ENCODE data around the gene TCHP.

- TF ChIP-seq CEBPB (IDR thresholded peaks at IDR 0.05; ENCODE audit: borderline replicate concordance, low read depth, low read length): no peak
- TF ChIP-seq, protein P1, sequence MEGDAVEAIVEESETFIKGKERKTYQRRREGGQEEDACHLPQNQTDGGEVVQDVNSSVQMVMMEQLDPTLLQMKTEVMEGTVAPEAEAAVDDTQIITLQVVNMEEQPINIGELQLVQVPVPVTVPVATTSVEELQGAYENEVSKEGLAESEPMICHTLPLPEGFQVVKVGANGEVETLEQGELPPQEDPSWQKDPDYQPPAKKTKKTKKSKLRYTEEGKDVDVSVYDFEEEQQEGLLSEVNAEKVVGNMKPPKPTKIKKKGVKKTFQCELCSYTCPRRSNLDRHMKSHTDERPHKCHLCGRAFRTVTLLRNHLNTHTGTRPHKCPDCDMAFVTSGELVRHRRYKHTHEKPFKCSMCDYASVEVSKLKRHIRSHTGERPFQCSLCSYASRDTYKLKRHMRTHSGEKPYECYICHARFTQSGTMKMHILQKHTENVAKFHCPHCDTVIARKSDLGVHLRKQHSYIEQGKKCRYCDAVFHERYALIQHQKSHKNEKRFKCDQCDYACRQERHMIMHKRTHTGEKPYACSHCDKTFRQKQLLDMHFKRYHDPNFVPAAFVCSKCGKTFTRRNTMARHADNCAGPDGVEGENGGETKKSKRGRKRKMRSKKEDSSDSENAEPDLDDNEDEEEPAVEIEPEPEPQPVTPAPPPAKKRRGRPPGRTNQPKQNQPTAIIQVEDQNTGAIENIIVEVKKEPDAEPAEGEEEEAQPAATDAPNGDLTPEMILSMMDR (CRISPR knock-in tag; IDR thresholded peaks at IDR 0.05): peak; percentile 70
- TF ChIP-seq GABPB1 (CRISPR knock-in tag; IDR thresholded peaks at IDR 0.05): peak; percentile 24; the same call in 1 of the 2 replicates
- TF ChIP-seq ZNF713 (CRISPR knock-in tag; IDR thresholded peaks at IDR 0.05): no peak
- no peak for TF ChIP-seq SP1 (IDR thresholded peaks at IDR 0.05)
- 0 out of 2 replicates have a peak, but pooled peaks have one; percentile 9 for TF ChIP-seq SP1 (CRISPR knock-in tag; IDR thresholded peaks at IDR 0.05)
- TF ChIP-seq, protein P2, sequence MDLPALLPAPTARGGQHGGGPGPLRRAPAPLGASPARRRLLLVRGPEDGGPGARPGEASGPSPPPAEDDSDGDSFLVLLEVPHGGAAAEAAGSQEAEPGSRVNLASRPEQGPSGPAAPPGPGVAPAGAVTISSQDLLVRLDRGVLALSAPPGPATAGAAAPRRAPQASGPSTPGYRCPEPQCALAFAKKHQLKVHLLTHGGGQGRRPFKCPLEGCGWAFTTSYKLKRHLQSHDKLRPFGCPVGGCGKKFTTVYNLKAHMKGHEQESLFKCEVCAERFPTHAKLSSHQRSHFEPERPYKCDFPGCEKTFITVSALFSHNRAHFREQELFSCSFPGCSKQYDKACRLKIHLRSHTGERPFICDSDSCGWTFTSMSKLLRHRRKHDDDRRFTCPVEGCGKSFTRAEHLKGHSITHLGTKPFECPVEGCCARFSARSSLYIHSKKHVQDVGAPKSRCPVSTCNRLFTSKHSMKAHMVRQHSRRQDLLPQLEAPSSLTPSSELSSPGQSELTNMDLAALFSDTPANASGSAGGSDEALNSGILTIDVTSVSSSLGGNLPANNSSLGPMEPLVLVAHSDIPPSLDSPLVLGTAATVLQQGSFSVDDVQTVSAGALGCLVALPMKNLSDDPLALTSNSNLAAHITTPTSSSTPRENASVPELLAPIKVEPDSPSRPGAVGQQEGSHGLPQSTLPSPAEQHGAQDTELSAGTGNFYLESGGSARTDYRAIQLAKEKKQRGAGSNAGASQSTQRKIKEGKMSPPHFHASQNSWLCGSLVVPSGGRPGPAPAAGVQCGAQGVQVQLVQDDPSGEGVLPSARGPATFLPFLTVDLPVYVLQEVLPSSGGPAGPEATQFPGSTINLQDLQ (CRISPR knock-in tag; IDR thresholded peaks at IDR 0.05): no peak
- no peak for TF ChIP-seq STAT6 (CRISPR knock-in tag; IDR thresholded peaks at IDR 0.05; ENCODE audit: borderline replicate concordance)
Observed at GRCh38 chr12:109910969-109911348, 10.9 kb downstream of the TCHP start.

Data from HepG2 (cell line).